Measurements from ENCODE around the gene PA2G4. TPM values are rescaled to one million over a fixed set of nuclear protein-coding genes. Genes with fewer than 3 reads are reported as not detected.

Gene PA2G4
- total RNA-seq, 1 donor from 2014 or later, result 53.8 TPM

GRCh38 chr12:56129206-56129941 lies 25.0 kb downstream of the PA2G4 start:
- H3K4me1 ChIP-seq (ENCODE audit: control insufficient read depth in 3 of 3, insufficient read depth in 3 of 3, low read length in 3 of 3), result peaks cover 47 to 60% (median 47%) of the 10 kb centered on the region in 3 donors
- H3K9me3 ChIP-seq (ENCODE audit: control insufficient read depth in 3 of 3, low read length in 3 of 3), result no peaks in the 10 kb centered on the region
- peak overlapping the region; percentile 96 for H3K27ac ChIP-seq (ENCODE audit: low read depth, low read length)
- peak overlapping the region; percentile 93 to 97 (median 97) for H3K4me3 ChIP-seq (ENCODE audit: low read length in 3 of 3)
- peak overlapping the region; percentile 89 to 99 (median 96) for H3K9ac ChIP-seq (ENCODE audit: low read depth in 1 of 3, low read length in 3 of 3)
- no peaks in the 10 kb centered on the region for H3K27me3 ChIP-seq (ENCODE audit: control insufficient read depth in 3 of 3, insufficient read depth in 3 of 3, low read length in 3 of 3)
- H3K36me3 ChIP-seq (ENCODE audit: control insufficient read depth in 3 of 3, insufficient read depth in 3 of 3, low read length in 3 of 3), result peaks cover 38 to 40% (median 39%) of the 10 kb centered on the region in 3 donors

DNA sequence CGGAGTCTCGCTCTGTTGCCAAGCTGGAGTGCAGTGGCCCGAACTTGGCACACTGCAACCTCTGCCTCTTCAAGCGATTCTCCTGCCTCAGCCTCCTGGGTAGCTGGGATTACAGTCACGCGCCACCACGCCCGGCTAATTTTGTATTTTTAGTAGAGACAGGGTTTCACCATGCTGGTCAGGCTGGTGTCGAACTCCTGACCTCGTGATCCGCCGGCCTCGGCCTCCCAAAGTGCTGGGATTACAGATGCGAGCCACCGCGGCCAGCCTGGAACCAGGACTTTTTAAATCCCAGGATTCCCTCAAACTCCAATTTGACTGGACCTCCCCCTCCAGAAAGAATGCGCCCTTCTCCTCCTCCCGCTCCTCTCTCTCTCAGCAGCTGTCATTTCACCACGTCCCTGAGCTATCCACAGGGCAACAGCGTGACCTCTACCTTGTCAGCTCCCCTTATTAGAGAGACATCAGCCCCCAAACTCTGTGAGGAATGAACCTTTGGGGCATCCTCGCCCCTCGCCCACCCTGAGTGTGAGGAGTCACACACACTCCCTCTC lies 25.7 kb downstream of the PA2G4 start:
- H3K4me1 ChIP-seq (ENCODE audit: control insufficient read depth in 3 of 3, insufficient read depth in 3 of 3, low read length in 3 of 3), result peaks cover 41 to 56% (median 44%) of the 10 kb centered on the region in 3 donors
- no peaks in the 10 kb centered on the region for H3K27me3 ChIP-seq (ENCODE audit: control insufficient read depth in 3 of 3, insufficient read depth in 3 of 3, low read length in 3 of 3)
- H3K36me3 ChIP-seq (ENCODE audit: control insufficient read depth in 3 of 3, insufficient read depth in 3 of 3, low read length in 3 of 3), result peaks cover 40 to 45% (median 44%) of the 10 kb centered on the region in 3 donors
- H3K9ac ChIP-seq (ENCODE audit: low read depth in 1 of 3, low read length in 3 of 3), result peak overlapping the region; percentile 8 to 99 (median 96)
- H3K9me3 ChIP-seq (ENCODE audit: control insufficient read depth in 3 of 3, low read length in 3 of 3), result no peaks in the 10 kb centered on the region
- H3K4me3 ChIP-seq (ENCODE audit: low read length in 3 of 3), result peak overlapping the region; percentile 93 to 97 (median 97)
- peak overlapping the region; percentile 96 for H3K27ac ChIP-seq (ENCODE audit: low read depth, low read length)

DNA sequence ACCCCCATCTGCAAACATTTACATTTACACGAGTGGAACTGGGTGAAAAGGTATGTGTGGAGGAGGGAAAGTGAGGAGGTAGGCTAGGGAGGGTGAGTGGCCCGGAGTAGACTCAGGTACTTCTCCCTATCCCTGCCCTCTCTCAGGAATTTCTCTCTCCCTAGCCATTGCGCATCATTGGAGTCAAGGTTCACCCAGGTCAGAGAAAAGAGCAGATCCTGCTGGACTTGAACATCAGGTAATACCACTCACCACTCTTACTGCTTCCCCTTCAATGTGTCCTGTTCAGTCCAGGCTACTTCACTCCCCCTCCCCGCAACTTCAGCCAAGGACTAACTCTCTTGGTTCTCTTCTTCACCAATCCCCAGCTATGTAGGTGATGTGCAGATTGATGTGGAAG lies 26.5 kb downstream of the PA2G4 start:
- H3K9ac ChIP-seq (ENCODE audit: low read depth in 1 of 3, low read length in 3 of 3), result peak overlapping the region in 1 of 3 donors; percentile 99
- peak overlapping the region; percentile 96 for H3K27ac ChIP-seq (ENCODE audit: low read depth, low read length)
- peaks cover 33 to 48% (median 36%) of the 10 kb centered on the region in 3 donors for H3K4me1 ChIP-seq (ENCODE audit: control insufficient read depth in 3 of 3, insufficient read depth in 3 of 3, low read length in 3 of 3)
- no peak overlapping the region for H3K4me3 ChIP-seq (ENCODE audit: low read length in 3 of 3)
- no peaks in the 10 kb centered on the region for H3K9me3 ChIP-seq (ENCODE audit: control insufficient read depth in 3 of 3, low read length in 3 of 3)
- peaks cover 43 to 50% (median 44%) of the 10 kb centered on the region in 3 donors for H3K36me3 ChIP-seq (ENCODE audit: control insufficient read depth in 3 of 3, insufficient read depth in 3 of 3, low read length in 3 of 3)
- H3K27me3 ChIP-seq (ENCODE audit: control insufficient read depth in 3 of 3, insufficient read depth in 3 of 3, low read length in 3 of 3), result no peaks in the 10 kb centered on the region

DNA sequence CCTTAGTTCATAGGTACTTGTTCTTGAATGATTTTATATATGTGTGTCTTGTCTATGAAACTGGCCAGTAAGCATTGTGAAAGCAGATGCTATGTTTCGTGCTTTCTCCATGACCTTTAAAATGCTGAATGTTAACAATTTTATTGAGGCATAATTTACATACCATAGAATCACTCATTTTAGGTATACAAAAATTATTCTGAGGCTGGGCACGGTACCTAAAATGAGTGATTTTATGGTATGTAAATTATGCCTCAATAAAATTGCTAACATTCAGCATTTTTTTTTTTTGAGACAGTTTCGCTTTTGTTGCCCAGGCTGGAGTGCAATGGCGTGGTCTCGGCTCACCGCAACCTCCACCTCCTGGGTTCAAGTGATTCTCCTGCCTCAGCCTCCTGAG lies 30.5 kb downstream of the PA2G4 start:
- Histone ChIP-seq H3K9ac (ENCODE audit: low read depth in 1 of 3, low read length in 3 of 3) (no peak overlapping the region), H3K36me3 (ENCODE audit: control insufficient read depth in 3 of 3, insufficient read depth in 3 of 3, low read length in 3 of 3) (peaks cover 77 to 84% (median 81%) of the 10 kb centered on the region in 3 donors), H3K4me3 (ENCODE audit: low read length in 3 of 3) (no peak overlapping the region), H3K4me1 (ENCODE audit: control insufficient read depth in 3 of 3, insufficient read depth in 3 of 3, low read length in 3 of 3) (peaks cover 8 to 14% (median 11%) of the 10 kb centered on the region in 3 donors), H3K27ac (ENCODE audit: low read depth, low read length) (no peak overlapping the region), H3K27me3 (ENCODE audit: control insufficient read depth in 3 of 3, insufficient read depth in 3 of 3, low read length in 3 of 3) (no peaks in the 10 kb centered on the region), H3K9me3 (ENCODE audit: control insufficient read depth in 3 of 3, low read length in 3 of 3) (no peaks in the 10 kb centered on the region)

DNA sequence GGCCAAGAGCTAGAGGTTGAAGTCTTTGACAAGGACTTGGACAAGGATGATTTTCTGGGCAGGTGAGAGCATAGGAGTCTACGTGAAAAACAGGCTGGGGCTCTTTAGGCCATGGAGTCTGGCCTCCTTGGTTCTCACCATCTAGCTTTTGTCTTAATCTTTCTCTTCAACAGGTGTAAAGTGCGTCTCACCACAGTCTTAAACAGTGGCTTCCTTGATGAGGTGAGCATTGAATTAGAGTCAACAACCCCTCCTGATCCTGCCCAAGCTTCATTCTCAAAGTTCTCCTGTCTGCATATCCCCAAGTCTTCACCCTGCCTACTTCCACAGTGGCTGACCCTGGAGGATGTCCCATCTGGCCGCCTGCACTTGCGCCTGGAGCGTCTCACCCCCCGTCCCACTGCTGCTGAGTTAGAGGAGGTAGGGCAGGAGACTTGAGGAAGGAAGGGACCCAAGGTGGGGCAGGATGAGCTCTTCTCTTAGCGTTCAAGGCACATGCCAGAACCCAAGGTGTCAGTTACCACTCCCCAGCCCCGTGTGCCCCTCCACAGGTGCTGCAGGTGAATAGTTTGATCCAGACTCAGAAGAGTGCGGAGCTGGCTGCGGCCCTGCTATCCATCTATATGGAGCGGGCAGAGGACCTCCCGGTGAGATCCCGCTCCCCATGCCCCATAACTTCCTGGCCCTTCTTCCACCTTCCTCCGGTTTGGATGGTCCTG lies 33.7 kb downstream of the PA2G4 start:
- Histone ChIP-seq H3K4me3 (ENCODE audit: low read length in 3 of 3) (no peak overlapping the region), H3K36me3 (ENCODE audit: control insufficient read depth in 3 of 3, insufficient read depth in 3 of 3, low read length in 3 of 3) (peaks cover 73 to 84% (median 83%) of the 10 kb centered on the region in 3 donors), H3K27ac (ENCODE audit: low read depth, low read length) (no peak overlapping the region), H3K4me1 (ENCODE audit: control insufficient read depth in 3 of 3, insufficient read depth in 3 of 3, low read length in 3 of 3) (peaks cover 3 to 5% (median 4%) of the 10 kb centered on the region in 3 donors), H3K9me3 (ENCODE audit: control insufficient read depth in 3 of 3, low read length in 3 of 3) (no peaks in the 10 kb centered on the region), H3K27me3 (ENCODE audit: control insufficient read depth in 3 of 3, insufficient read depth in 3 of 3, low read length in 3 of 3) (no peaks in the 10 kb centered on the region), H3K9ac (ENCODE audit: low read depth in 1 of 3, low read length in 3 of 3) (no peak overlapping the region)

DNA sequence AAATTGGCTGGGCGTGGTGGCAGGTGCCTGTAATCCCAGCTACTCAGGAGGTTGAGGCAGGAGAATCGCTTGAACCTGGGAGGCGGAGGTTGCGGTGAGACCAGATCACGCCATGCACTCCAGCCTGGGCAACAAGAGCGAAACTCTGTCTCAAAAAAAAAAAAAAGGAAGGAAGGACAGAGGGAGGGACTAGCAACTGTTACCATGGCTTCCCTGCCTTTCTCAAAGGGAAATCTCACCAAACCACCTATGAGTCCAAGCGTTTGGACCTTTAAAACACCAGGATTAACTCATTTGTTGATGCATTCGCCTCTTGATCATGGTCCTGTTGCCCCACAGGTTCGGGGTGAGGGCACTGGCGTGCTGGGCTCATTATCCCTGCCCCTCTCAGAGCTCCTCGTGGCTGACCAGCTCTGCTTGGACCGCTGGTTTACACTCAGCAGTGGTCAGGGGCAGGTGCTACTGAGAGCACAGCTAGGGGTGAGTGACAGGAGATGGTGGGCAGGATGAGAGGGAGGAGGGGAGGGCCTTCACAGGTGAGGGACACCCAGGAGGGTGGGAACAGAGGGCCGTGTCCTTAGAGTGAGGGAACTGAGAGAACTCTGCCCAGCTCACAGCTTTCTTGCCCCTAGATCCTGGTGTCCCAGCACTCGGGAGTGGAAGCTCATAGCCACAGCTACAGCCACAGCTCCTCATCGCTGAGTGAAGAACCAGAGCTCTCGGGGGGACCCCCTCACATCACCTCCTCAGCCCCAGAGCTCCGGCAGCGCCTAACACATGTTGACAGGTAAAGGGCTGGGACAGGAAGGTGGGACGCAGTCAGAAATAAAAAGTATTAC lies 37.8 kb downstream of the PA2G4 start:
- Histone ChIP-seq H3K4me1 (ENCODE audit: control insufficient read depth in 3 of 3, insufficient read depth in 3 of 3, low read length in 3 of 3) (peaks cover 10 to 13% (median 11%) of the 10 kb centered on the region in 3 donors), H3K4me3 (ENCODE audit: low read length in 3 of 3) (no peak overlapping the region), H3K9ac (ENCODE audit: low read depth in 1 of 3, low read length in 3 of 3) (no peak overlapping the region), H3K36me3 (ENCODE audit: control insufficient read depth in 3 of 3, insufficient read depth in 3 of 3, low read length in 3 of 3) (peaks cover 70 to 71% (median 70%) of the 10 kb centered on the region in 3 donors), H3K27ac (ENCODE audit: low read depth, low read length) (no peak overlapping the region), H3K9me3 (ENCODE audit: control insufficient read depth in 3 of 3, low read length in 3 of 3) (no peaks in the 10 kb centered on the region), H3K27me3 (ENCODE audit: control insufficient read depth in 3 of 3, insufficient read depth in 3 of 3, low read length in 3 of 3) (no peaks in the 10 kb centered on the region)

- no peak overlapping the region for H3K9ac ChIP-seq (ENCODE audit: low read depth in 1 of 3, low read length in 3 of 3)
- H3K9me3 ChIP-seq (ENCODE audit: control insufficient read depth in 3 of 3, low read length in 3 of 3), result no peaks in the 10 kb centered on the region
- no peaks in the 10 kb centered on the region for H3K27me3 ChIP-seq (ENCODE audit: control insufficient read depth in 3 of 3, insufficient read depth in 3 of 3, low read length in 3 of 3)
- no peak overlapping the region for H3K4me3 ChIP-seq (ENCODE audit: low read length in 3 of 3)
- H3K27ac ChIP-seq (ENCODE audit: low read depth, low read length), result peak overlapping the region; percentile 4
- peaks cover 59 to 60% (median 60%) of the 10 kb centered on the region in 3 donors for H3K36me3 ChIP-seq (ENCODE audit: control insufficient read depth in 3 of 3, insufficient read depth in 3 of 3, low read length in 3 of 3)
- peaks cover 10 to 13% (median 11%) of the 10 kb centered on the region in 3 donors for H3K4me1 ChIP-seq (ENCODE audit: control insufficient read depth in 3 of 3, insufficient read depth in 3 of 3, low read length in 3 of 3)
Measured at GRCh38 chr12:56143217-56143616, 38.9 kb downstream of the PA2G4 start.

DNA sequence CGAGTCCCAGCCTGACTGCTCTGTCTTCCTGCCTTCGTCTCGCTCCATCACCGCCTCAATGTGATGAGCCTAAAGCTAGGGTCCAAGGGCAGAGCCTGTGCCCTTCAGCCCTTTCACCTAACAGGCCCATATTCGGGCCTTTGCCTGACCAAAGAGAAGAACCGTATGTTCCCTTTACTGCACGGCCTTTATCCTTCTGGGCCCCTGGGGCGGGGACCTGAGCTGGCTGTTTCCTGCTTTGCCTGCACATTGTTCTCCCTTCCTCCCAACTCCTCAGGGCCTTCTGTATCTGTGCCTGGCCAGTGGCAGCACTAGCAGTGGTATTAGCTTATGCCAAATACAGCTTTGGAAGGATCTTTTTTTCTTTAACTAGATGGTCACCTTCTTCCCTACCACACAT lies 39.5 kb downstream of the PA2G4 start:
- Histone ChIP-seq H3K27me3 (ENCODE audit: control insufficient read depth in 3 of 3, insufficient read depth in 3 of 3, low read length in 3 of 3) (no peaks in the 10 kb centered on the region), H3K27ac (ENCODE audit: low read depth, low read length) (peak overlapping the region; percentile 4), H3K9ac (ENCODE audit: low read depth in 1 of 3, low read length in 3 of 3) (peak overlapping the region in 1 of 3 donors; percentile 16), H3K4me3 (ENCODE audit: low read length in 3 of 3) (no peak overlapping the region), H3K4me1 (ENCODE audit: control insufficient read depth in 3 of 3, insufficient read depth in 3 of 3, low read length in 3 of 3) (peaks cover 10 to 13% (median 11%) of the 10 kb centered on the region in 3 donors), H3K9me3 (ENCODE audit: control insufficient read depth in 3 of 3, low read length in 3 of 3) (no peaks in the 10 kb centered on the region), H3K36me3 (ENCODE audit: control insufficient read depth in 3 of 3, insufficient read depth in 3 of 3, low read length in 3 of 3) (peaks cover 53 to 54% (median 53%) of the 10 kb centered on the region in 3 donors)

GRCh38 chr12:56145217-56145616 lies 40.9 kb downstream of the PA2G4 start:
- Histone ChIP-seq H3K4me3 (ENCODE audit: low read length in 3 of 3) (no peak overlapping the region), H3K36me3 (ENCODE audit: control insufficient read depth in 3 of 3, insufficient read depth in 3 of 3, low read length in 3 of 3) (peaks cover 46 to 48% (median 47%) of the 10 kb centered on the region in 3 donors), H3K4me1 (ENCODE audit: control insufficient read depth in 3 of 3, insufficient read depth in 3 of 3, low read length in 3 of 3) (peaks cover 10 to 13% (median 11%) of the 10 kb centered on the region in 3 donors), H3K9me3 (ENCODE audit: control insufficient read depth in 3 of 3, low read length in 3 of 3) (no peaks in the 10 kb centered on the region), H3K9ac (ENCODE audit: low read depth in 1 of 3, low read length in 3 of 3) (no peak overlapping the region), H3K27ac (ENCODE audit: low read depth, low read length) (no peak overlapping the region), H3K27me3 (ENCODE audit: control insufficient read depth in 3 of 3, insufficient read depth in 3 of 3, low read length in 3 of 3) (no peaks in the 10 kb centered on the region)

All from skeletal muscle tissue (tissue), 4 donors.